AG04450 (cell line): ENCODE measurements around the gene GRIFIN. TPM values are rescaled to one million over a fixed set of nuclear protein-coding genes. Genes with fewer than 3 reads are reported as not detected.
"Not testable (repeated sequence)": the region's sequence is repeated elsewhere in the genome, so short reads cannot be mapped to it uniquely, and the experiment has no call there.

ENCODE experiments used
- CTCF ChIA-PET: fragments of 300-600, 350-600 bp; formaldehyde crosslinking; extraction: SDS; loops from one replicate; lab custom pipeline; 2022; ENCODE audit warnings: antibody characterized with exemption, inconsistent platforms; lab: Charles Lee
- POLR2A ChIA-PET: fragments of 350-600 bp; formaldehyde crosslinking; extraction: SDS; loops from one replicate; lab custom pipeline; 2021; ENCODE audit warnings: antibody characterized with exemption, inconsistent platforms; lab: Yijun Ruan, JAX
- DNase-seq: peaks from one replicate; pipeline ENCODE4 v3.0.0-alpha.2; 2011; ENCODE audit warnings: low read depth, low spot score
- H3K27ac ChIP-seq: one replicate; pipeline ENCODE4 v1.5.1; 2012; ENCODE audit warnings: low read depth, low read length, control low read depth
- H3K27me3 ChIP-seq: one replicate; pipeline ENCODE4 v1.6.0; 2012; ENCODE audit warnings: low read length; ENCODE audit not compliant: control insufficient read depth, insufficient read depth
- H3K4me3 ChIP-seq: 2 replicates; pipeline ENCODE4 v1.5.1; 2011; ENCODE audit warnings: mild to moderate bottlenecking, low read depth, low read length, control low read depth
- H3K9me3 ChIP-seq: 2 replicates; pipeline ENCODE4 v1.5.1; 2012; ENCODE audit warnings: low read length; ENCODE audit not compliant: control insufficient read depth, insufficient read depth
- CTCF ChIP-seq: IDR thresholded peaks from 2 replicates; pipeline ENCODE4 v1.5.1; 2011; ENCODE audit warnings: low read depth, low read length, control low read depth, inconsistent platforms
- polyA plus RNA-seq: library from polyadenylated mRNA; depleted of rRNA; stranded (reverse); fragments of >200 nt; gene quantifications from 2 replicates; pipeline ENCODE4 v1.2.3, GENCODE V29; 2011

Gene GRIFIN
- polyA plus RNA-seq, 1 experiment, result not detected

GRCh38 chr7:2470204-2471021, 5.8 kb downstream of the GRIFIN start:
- Histone ChIP-seq H3K4me3 (no peak overlapping the region), H3K27ac (peak overlapping the region; percentile 57), H3K27me3 (no peaks in the 10 kb centered on the region), H3K9me3 (no peaks in the 10 kb centered on the region; the same call in 1 of the 2 replicates)
- TF ChIP-seq CTCF, result no peak
- ChIA-PET CTCF (interaction anchor here (1.1 to 4.2 kb wide), 7 partner anchors 9 to 56 kb away, joined by 3 to 75 read pairs (median 5); no protein-coding TSS in a partner anchor), POLR2A (interaction anchor here (0.8 to 0.9 kb wide), 2 partner anchors 46 to 89 kb away, joined by 3 read pairs; no protein-coding TSS in a partner anchor)
- DNase-seq, result no peak

- not testable (repeated sequence) for H3K4me3 ChIP-seq, DNase-seq, H3K27me3 ChIP-seq, H3K9me3 ChIP-seq, H3K27ac ChIP-seq
- CTCF ChIA-PET, result interaction anchor here (0.7 to 4.2 kb wide), 13 partner anchors 10 to 202 kb away, joined by 3 to 75 read pairs (median 5); no protein-coding TSS in a partner anchor
- POLR2A ChIA-PET, result interaction anchor here (0.6 kb wide), 1 partner anchor 116 kb away, joined by 3 read pairs; no protein-coding TSS in a partner anchor
Measured at GRCh38 chr7:2469460-2470203, 6.6 kb downstream of the GRIFIN start.

GRCh38 chr7:2468227-2468626, 8.0 kb downstream of the GRIFIN start:
- Histone ChIP-seq H3K4me3 (no peak overlapping the region), H3K27me3 (no peaks in the 10 kb centered on the region), H3K9me3 (no peaks in the 10 kb centered on the region; the same call in 1 of the 2 replicates), H3K27ac (no peak overlapping the region)
- POLR2A ChIA-PET, result interaction anchor here (0.9 kb wide), 1 partner anchor 65 kb away, joined by 3 read pairs; the partner anchor contains the start of gene CHST12
- no peak for DNase-seq
- CTCF ChIA-PET, result interaction anchor here (0.6 to 4.2 kb wide), 18 partner anchors 9 to 1481 kb away, joined by 3 to 75 read pairs (median 4); partner anchors contain the start of gene CHST12
- TF ChIP-seq CTCF, result no peak

- ChIA-PET CTCF (no interaction called here), POLR2A (no interaction called here)
- no peak for DNase-seq
- Histone ChIP-seq H3K27me3 (no peaks in the 10 kb centered on the region), H3K4me3 (no peak overlapping the region), H3K9me3 (no peaks in the 10 kb centered on the region; the same call in 1 of the 2 replicates), H3K27ac (no peak overlapping the region)
- TF ChIP-seq CTCF, result no peak
Measured at GRCh38 chr7:2466675-2467074, 9.5 kb downstream of the GRIFIN start.

- ChIA-PET POLR2A (no interaction called here), CTCF (no interaction called here)
- no peak overlapping the region for H3K4me3 ChIP-seq
- H3K27ac ChIP-seq, result no peak overlapping the region
- no peak for DNase-seq
- no peaks in the 10 kb centered on the region; the same call in 1 of the 2 replicates for H3K9me3 ChIP-seq
- no peaks in the 10 kb centered on the region for H3K27me3 ChIP-seq
- no peak for TF ChIP-seq CTCF
Measured at GRCh38 chr7:2465928-2466327, 10.3 kb downstream of the GRIFIN start.
